Measurements from ENCODE around the gene TRIM33. TPM values are rescaled to one million over a fixed set of nuclear protein-coding genes. Genes with fewer than 3 reads are reported as not detected.
"Not testable (repeated sequence)": the region's sequence is repeated elsewhere in the genome, so short reads cannot be mapped to it uniquely, and the experiment has no call there.

Gene TRIM33
- total RNA-seq, 1 donor from 2014 or later, result 15.3 TPM

DNA sequence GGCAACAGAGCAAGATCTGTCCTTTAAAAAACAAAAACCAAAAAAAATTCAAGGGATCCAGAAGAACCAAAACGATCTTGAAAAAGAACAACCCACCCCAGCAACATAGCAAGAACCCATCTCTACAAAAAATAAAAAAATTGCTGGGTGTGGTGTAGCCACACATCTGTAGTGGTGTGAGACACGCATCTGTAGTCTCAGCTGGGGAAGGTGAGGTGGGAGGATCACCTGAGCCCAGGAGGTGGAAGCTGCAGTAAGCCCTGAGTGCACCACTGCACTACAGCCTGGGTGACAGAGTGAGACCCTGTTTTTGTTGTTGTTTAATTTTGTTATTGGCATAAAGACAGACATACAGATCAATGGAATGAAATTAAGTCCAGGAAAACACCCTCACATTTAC, 22.3 kb downstream of the TRIM33 start:
- TF ChIP-seq, protein P1, sequence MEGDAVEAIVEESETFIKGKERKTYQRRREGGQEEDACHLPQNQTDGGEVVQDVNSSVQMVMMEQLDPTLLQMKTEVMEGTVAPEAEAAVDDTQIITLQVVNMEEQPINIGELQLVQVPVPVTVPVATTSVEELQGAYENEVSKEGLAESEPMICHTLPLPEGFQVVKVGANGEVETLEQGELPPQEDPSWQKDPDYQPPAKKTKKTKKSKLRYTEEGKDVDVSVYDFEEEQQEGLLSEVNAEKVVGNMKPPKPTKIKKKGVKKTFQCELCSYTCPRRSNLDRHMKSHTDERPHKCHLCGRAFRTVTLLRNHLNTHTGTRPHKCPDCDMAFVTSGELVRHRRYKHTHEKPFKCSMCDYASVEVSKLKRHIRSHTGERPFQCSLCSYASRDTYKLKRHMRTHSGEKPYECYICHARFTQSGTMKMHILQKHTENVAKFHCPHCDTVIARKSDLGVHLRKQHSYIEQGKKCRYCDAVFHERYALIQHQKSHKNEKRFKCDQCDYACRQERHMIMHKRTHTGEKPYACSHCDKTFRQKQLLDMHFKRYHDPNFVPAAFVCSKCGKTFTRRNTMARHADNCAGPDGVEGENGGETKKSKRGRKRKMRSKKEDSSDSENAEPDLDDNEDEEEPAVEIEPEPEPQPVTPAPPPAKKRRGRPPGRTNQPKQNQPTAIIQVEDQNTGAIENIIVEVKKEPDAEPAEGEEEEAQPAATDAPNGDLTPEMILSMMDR (conservative IDR thresholded peaks at IDR 0.05; ENCODE audit: low read depth, low read length), result no peak
- no peak for DNase-seq (ENCODE audit: low read depth)

DNA sequence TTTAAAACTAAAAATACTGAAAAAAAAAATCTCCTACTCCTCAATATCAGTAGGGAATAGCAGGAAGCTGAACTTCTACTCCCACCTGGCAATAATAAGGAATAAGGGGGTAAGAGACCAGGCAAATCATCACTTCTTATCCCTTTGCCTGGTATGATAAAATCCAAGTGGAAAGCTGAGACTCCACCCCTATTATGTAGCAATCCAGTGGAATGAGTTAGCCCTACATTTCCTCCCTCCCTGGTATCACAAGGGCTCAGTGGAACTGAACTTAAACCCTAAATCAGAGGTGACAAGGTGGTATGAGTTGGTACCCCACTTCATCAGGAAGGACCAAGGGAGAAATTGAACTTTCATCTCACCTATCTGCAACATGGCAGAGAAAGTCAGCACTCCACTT, 25.7 kb downstream of the TRIM33 start:
- no peak for DNase-seq (ENCODE audit: low read depth)
- TF ChIP-seq, protein P1 (conservative IDR thresholded peaks at IDR 0.05; ENCODE audit: low read depth, low read length), result no peak
- no peak overlapping the region for H3K4me3 ChIP-seq (ENCODE audit: low read depth, low read length)

More for the DNA sequence above, 22.3 kb downstream of the TRIM33 start:
- H3K4me3 ChIP-seq (ENCODE audit: low read depth, low read length), result no peak overlapping the region

GRCh38 chr1:114482585-114482984, 28.4 kb downstream of the TRIM33 start:
- no peak overlapping the region for H3K4me3 ChIP-seq (ENCODE audit: low read depth, low read length)
- no peak for DNase-seq (ENCODE audit: low read depth)
- TF ChIP-seq, protein P1 (conservative IDR thresholded peaks at IDR 0.05; ENCODE audit: low read depth, low read length), result no peak

DNA sequence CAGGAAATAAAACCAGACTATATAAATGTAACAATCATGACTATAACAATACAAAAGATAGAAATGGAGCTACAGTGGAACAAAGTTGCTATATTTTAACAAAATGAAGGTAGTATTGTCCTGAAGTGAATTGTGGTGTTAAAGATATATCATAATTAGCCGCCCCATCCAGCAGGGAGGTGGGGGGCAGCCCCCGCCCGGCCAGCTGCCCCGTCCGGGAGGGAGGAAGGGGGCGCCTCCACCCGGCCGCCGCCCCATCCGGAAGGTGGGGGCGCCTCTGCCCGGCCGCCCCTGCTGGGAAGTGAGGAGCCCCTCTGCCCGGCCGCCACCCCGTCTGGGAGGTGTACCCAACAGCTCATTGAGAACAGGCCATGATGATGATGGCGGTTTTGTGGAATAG, 31.4 kb downstream of the TRIM33 start:
- H3K4me3 ChIP-seq (ENCODE audit: low read depth, low read length); DNase-seq (ENCODE audit: low read depth): not testable (repeated sequence)

GRCh38 chr1:114479134-114479533, 31.9 kb downstream of the TRIM33 start:
- H3K4me3 ChIP-seq (ENCODE audit: low read depth, low read length), result no peak overlapping the region
- no peak for DNase-seq (ENCODE audit: low read depth)
- TF ChIP-seq, protein P1 (conservative IDR thresholded peaks at IDR 0.05; ENCODE audit: low read depth, low read length), result no peak

DNA sequence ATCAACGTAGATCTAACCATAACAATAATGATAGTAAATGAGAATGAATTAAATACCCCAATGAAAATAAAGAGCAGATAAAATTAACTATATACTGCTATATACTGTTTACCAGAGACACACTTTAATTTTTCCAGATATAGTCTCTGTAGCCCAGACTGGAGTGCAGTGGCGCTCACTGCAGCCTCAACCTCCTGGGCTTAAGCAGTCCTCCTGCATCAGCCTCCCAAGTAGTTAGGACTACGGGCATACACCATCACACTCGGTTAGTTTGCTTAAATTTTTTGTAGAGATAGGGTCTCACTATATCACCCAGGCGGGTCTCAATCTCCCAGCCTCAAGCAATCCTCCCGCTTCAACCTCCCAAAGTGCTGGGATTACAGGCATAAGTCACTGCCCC, 37.2 kb downstream of the TRIM33 start:
- TF ChIP-seq, protein P1 (conservative IDR thresholded peaks at IDR 0.05; ENCODE audit: low read depth, low read length), result no peak
- DNase-seq (ENCODE audit: low read depth), result no peak
- H3K4me3 ChIP-seq (ENCODE audit: low read depth, low read length), result no peak overlapping the region

DNA sequence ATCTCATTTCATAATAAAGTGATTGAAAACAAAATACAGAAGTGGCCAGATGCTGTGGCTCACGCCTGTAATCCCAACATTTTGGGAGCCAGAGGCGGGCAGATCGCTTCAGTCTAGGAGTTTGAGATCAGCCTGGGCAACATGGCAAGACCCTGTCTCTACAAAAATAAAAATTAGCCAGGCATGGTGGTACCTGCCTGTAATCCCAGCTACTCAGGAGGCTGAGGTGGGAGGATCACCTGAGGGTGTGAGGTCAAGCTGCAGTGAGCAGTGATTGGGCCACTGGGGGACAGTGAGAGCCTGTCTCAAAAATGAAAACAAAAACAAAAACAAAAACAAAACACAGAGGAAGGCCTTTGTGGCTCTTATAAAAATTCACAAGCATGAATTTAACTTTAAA, 38.6 kb downstream of the TRIM33 start:
- H3K4me3 ChIP-seq (ENCODE audit: low read depth, low read length), result no peak overlapping the region
- TF ChIP-seq, protein P1 (conservative IDR thresholded peaks at IDR 0.05; ENCODE audit: low read depth, low read length), result no peak
- no peak for DNase-seq (ENCODE audit: low read depth)

DNA sequence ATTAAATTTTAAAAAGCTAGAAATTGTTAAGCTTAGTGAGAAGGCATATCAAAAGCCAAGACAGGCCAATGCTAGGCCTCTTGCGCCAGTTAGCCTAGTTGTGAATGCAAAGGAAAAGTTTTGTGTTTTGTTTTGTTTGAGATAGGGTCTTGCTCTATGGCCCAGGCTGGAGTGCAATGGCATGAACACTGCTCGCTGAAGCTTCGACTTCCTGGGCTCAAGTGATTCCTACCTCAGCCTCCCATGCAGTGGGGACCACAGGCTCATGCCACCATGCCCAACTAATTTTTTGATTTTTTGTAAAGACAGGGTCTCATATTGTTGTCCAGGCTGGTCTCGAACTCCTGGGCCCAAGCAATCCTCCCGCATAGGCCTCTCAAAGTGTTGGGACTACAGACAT, 40.3 kb downstream of the TRIM33 start:
- no peak for DNase-seq (ENCODE audit: low read depth)
- TF ChIP-seq, protein P1 (conservative IDR thresholded peaks at IDR 0.05; ENCODE audit: low read depth, low read length), result no peak
- H3K4me3 ChIP-seq (ENCODE audit: low read depth, low read length), result no peak overlapping the region
